NK-92 treated with Interleukin-12 subunit alpha and Interleukin-12 subunit beta, amount 100 ng/mL, for 24 hours (cell line): ENCODE data around the gene PDZRN3.
"Not testable (repeated sequence)": the region's sequence is repeated elsewhere in the genome, so short reads cannot be mapped to it uniquely, and the experiment has no call there.

Experiments
- DNase-seq: peaks from one replicate; lab custom pipeline; 2025; lab: John Stamatoyannopoulos, UW

Gene PDZRN3

DNA sequence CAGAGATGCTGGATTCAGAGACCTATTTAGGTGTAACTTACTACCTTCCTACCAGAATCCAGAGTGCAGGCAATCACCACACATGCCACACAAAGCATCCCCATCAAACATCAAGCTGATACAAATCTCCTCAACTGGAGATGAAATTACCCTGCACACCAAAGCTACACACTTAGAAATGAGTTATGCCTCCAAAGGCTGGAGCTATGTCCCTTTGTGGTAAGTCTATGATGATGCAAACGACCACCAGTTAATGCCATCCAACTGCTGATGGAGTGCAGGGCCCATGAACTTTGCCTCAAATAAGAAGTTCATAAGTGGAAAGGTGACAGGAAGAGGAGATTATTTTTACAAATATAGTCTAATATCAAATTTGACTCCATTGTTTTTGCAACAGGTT lies 38.1 kb downstream of the PDZRN3 start:
- no peak for DNase-seq

DNA sequence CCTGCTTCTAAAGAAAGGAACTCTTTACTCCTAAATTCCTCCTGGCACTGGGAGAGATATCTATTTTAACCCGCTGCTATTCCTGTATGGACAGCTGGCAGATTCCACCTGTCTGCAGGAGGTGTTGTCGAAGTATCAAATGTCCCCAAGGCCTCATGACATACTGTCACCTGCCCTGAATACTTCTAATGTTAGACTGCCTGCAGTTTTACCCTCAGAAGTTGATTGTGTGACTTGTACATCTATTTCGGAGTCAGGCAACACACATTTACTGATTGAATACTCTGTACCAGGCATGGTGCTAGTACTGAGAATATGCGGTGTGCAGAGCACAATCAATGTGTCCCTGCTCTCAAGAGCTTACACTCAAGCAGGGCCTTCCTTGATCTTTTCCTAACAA lies 38.6 kb downstream of the PDZRN3 start:
- no peak for DNase-seq

DNA sequence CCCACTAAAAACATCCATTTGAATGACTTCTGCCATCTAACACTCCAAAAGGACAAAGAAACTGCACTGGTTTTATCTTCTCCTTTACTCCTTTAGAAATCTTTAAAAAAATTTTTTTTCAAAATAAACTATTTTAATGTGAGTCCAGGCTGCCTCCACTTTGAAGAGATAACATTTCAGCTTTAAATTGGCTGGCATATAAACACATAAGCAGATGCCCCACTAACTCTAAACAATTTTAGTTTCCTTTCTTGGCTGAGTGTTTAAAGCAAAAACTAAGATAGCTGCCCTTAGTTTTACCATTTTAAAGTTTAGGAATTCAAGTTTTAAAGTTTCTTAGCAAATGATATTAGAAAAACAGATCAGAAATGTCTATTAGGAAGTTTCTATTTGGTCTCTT lies 39.9 kb downstream of the PDZRN3 start:
- DNase-seq: no peak

DNA sequence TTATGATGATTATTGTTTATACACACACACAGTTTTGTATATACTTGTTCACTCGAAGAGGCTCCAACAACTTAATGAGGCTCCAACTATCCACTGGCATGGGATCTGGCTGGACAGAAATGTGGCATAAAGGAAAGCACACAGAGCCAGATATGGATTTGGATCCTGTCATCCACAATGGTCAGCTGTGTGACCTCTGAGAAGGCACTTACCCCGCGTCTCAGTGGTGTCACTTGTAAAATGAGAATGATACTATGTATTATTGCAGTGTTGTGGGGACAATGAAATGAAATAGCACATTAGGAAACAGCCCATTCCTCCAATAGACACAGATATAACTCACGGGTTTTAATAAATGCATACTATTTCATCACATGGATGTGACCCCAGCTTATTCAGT lies 42.2 kb downstream of the PDZRN3 start:
- DNase-seq: no peak

DNA sequence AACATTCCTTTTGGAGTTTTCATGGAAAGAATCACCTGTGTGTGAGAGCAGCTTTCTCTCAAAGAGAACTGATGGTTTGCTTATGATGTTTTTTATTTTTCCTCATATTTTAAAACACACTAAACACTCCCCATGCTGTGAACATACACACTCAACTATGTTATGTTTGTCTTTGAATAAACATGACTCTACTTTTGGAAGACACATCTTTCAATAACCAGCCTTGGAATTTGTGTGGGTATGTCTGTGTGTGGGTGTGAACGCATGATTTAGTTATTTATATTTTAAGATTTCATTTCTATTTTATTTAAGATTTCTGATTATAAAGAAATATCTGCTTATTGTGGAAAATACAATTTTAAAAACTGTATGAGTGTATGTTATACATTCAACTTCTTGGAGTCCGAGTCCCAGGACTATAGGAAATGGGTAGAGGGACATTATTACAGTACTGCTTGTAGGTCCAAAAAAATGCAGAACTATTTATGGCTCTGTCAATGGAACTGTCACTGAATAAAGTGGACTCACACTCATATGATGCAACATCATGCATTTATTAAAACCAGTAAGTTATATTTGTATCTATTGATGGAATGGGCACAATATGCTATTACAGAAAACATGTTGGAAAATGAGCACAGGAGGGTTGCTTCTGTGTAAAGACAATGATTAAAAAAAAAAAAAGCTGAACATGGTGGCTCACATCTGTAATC lies 43.5 kb downstream of the PDZRN3 start:
- DNase-seq: no peak

DNA sequence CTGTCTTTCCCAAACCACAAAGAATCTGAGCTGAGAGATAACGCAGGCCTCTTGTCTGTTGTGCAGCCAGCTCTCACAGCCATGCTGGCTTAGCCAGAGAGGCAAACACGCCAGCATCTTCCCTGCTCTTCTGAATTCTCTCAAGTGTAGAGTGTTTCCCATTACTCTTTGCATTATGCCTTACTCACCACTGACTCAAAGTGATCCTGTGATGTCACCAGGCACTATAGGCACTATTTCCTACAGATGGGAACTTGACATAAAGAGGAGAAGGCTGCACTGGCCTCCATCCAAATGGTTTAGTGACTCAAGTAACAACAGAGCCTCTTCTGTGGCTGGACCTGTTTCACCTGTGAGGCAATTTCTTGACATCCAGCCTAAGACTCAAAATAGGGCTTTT lies 44.4 kb downstream of the PDZRN3 start:
- no peak for DNase-seq

DNA sequence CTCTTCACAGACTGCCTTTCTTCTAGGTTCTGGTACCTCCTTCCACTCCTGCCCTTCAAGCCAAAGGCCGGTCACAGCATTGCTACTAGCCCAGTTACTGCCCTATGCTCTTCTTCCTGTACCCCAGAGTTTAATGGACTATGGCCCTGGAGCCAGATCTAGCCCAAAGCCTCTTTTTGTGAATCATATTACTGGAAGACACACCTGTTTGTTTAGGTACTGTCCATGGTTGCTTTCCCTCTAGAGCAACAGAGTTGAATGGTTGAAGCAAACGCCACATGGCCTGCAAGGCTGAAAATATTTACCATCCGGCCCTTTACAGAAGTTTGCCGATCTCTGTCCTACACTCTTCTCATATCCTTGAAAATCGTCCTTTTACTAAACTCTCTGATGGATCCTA lies 47.0 kb downstream of the PDZRN3 start:
- no peak for DNase-seq

DNA sequence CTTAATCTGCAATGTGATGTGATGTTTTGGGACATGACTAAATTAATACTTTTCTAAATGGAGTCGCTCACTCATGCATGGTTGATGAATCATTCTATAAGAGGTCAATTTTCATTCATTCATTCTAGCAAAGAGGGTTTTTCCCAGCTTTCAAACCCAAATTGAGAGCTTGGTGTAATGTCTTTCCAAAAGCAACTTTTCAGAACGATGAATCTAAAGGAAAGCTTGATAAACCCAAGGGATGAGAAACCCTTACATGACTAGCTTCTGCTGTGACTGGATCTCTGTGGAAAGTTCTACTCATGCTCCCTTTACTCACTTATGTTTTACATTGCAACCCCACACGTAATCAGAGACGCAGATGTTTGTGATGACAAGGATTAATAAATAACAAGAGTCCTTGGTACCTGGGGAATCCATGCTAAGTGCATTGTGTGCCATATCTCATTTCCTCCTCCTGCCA lies 47.7 kb downstream of the PDZRN3 start:
- DNase-seq: no peak

DNA sequence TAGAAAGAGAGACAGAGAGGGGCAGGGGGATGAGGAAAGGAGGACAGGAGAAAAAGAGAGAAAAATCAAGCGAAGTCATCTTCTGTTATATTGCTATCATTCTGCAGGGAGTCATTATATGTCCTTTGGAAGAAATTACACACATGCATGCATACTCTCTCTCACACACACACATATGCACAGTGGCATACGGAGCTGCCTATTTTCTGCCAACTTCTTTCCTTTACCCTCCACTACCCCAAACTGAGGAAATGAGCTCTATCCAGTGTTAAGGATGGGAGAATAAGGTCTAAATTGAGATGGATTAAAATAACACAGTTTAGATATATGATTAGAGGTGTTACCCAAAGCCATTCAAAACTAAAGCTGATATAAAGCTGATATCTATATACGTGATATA lies 48.8 kb downstream of the PDZRN3 start:
- no peak for DNase-seq

DNA sequence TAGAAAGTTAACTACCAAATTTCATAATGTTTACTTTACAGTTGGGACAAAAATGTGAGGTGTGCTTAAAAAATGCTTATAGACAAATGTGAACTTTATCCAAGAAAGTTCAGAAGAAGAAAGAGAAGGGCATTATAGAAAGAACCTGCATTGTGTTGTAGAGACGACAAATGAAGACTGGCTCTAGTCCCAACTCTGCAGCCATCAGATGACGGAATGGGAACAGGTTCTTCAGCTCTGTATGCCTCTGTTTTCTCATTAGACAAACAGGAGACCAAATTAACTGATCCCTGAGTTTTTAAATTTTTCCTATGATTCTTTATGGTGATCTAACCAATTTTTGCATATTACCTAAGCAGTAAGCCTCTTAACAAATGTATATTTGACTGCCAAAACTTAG lies 49.2 kb downstream of the PDZRN3 start:
- no peak for DNase-seq

DNA sequence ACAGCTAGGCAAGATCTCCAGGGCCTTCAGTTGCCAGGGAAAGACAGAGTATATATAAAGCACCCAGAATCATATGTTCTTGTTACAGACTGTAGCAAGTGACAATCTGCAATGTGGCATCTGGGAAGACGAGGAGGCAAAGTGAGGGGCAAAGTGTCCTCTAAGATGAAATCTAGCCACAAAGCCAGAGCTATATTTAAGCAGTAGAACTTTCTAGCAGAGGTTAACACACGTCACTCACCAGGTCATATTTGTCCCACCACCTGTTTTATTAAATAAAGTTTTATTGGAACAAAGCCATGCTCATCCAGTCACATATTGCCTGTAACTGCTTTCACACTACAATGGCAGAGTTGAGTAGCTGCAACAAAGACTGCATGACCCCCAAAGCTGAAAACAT lies 51.5 kb downstream of the PDZRN3 start:
- no peak for DNase-seq

DNA sequence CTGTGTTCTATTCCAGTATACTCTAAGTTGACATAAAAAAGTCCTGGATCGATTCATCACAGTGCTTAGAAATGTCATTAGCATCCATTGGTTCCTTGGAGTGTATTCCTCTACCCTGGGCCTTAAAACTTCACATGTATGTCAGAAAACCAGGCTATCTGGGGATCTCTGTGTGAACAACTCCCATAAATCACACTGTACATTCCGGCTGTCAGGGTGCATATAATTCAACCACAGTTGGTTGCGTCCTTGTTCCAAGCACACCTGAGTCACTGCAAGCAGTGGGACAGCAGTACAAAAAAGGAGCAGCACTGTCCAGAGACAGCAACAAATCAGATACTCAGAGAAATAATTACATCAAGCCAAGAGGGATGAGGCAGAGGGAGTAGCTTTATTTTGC lies 52.4 kb downstream of the PDZRN3 start:
- DNase-seq: no peak

DNA sequence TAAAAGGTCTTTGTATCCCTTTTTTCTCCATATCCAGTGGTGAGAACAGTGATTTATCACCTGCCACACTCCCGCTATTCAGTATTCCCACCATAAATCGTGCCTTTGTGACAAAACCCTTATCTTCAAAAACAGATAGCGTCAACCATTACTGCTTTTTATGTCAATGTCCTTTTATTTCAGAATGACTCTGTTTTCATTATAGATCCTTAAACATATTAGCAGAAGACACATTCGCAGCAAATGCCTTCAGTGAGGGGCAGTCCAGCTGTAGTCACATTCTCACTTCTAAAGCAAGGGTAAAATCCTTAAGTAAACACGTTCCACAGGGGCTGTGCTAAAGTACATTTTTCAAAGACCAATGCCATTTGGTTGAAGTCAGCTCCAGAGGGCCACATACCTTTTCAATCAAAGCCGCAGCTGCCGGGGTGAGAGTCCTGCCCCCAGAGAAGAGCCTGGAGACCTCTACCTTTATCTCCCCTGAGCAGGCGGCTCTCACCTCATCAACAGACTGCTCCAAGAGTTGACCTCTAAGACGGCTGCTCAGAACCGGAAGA lies 53.4 kb downstream of the PDZRN3 start:
- no peak for DNase-seq

DNA sequence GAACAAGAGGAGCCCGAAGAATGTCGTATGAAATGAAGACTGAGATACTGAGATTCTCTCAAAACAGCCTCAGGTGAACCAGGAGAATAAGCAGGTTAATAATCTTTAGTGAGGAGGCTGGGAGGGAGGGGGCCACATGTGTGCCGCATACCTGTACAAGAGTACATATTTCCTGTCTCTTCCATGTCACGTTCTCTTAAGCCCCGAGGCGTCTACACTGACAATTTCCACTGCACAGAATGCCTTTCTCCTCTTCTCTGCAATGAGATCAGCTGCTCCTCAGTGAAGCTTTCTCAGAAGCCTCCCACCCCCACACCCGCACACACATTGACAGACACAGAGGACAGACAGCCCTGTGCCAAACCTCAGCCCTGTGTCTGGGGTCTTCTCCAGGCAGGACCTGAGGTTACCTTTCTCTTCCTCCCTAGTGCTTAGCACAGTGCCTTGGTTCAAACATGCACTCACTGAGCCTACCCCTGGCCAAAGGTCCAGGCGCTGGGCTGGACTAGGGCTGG lies 55.4 kb downstream of the PDZRN3 start:
- no peak for DNase-seq

DNA sequence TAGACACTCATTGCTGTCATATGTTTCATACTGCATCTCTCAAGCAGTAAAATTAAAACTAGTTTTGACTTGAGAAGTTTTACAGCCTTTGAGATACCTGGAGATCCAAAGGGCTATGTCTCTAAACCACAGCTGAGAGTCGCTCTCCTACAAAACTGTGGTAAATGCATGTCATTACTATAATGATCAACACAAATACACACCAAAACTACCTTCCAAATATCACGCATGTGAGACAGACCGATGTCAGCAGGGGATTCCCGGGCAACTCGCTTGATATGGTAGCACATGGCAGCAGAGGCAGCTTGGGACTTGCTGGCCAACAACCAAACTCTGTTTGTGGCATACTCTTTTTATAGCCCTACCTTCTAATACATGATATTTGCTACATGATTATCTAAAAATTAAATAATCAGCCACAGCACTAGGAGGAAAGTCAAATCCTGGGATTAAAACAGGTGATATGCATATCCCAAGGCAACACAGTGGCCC lies 56.3 kb downstream of the PDZRN3 start:
- DNase-seq: no peak

DNA sequence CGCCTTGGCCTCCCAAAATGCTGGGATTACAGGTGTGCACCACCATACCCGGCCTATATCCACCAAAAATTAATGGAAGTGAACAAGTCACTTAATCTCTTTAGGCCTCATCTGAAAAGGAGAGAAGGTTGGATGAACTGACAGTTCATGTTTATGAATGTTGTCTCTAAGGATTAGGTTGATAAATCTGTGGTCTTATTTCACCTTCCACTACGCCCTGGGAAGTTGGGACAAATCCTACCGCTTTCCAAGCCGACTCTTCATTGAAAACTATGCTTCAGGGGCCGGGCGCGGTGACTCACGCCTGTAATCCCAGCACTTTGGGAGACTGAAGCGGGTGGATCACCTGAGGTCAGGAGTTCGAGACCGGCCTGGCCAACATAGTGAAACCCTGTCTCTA lies 59.4 kb downstream of the PDZRN3 start:
- not testable (repeated sequence) for DNase-seq

DNA sequence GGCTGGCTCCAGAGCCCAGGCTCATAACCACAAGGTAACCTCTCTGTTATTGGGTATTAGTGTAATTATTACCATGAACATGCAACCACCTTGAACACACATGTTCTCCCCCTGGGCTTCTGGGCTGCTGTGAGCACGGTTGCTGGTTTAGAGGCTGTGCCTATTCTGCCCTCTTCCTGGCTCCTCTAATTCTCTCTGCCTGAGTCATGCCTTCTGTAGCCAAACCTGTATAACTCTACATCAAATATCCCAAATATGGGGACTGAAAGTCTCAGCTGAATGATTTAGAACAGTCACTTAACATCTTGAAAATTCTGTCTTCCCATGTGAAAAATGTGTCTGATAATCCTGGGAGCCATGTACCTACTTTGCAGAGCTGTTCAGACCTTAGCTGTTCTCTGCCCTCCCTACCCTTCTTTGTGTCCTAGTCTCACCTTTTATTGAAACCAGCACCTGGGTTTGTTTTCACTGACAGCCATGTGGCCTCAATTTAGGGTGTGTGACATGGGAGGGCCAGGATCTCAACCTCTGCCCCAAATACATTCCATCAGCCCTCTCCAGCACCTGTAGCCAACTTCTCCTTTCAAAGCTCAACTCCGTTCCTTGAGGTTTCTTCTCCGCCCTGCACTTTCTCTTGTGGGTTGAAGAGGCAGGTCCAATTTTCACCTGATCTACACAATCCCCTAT lies 60.7 kb downstream of the PDZRN3 start:
- DNase-seq: no peak

DNA sequence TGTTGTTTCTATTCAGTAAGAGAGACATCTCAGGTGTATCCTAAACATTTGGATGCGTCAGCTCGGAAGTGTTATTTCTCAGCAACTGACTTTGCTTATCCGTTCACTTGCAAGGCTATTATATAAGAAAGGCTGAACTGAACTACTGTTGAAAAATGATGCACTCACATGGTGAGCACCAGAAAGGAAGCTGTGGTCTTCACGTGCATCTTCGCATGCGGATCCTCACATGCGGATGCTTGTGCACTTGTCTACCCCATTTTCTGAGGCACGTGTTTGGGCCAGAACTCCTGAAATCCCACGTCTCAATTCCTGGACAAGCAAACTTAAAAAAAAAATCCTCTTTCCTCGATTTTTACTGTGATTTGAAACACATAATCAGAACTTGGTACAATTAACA lies 63.2 kb downstream of the PDZRN3 start:
- DNase-seq: no peak

DNA sequence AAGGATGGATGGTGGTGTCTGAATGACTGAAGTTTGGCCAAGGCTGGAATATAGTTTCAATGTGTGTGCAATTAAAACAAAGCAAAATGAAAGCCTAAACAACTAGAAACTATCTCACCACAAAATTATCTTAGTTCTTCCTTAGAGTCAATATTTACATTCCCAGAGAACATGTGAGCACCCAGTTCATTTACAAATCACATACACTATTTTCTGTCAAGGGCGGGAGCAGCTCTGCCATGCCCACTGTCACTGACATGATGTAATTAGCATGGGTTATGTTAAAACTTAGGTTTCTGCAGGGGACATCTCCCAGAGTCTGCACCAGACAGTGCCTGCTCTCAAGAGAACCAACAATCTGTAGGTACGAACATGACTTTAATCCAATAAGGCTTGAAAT lies 65.0 kb downstream of the PDZRN3 start:
- no peak for DNase-seq

DNA sequence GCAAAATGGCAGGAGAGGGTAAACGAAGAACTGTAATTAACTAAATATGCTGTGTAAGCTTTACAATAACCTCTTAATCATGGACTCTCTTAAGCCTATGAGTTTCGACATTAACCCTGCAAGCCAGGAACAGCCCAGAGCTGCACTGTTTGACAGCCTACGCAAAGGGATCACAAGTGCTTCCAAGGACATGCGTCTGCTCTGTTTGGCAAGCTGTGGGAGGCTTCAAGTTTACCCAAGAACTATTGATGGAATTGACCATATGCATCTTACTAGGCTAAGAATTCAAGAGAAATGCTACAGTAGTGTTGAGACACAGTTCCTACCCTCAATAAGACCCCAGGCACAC lies 66.0 kb downstream of the PDZRN3 start:
- DNase-seq: no peak

DNA sequence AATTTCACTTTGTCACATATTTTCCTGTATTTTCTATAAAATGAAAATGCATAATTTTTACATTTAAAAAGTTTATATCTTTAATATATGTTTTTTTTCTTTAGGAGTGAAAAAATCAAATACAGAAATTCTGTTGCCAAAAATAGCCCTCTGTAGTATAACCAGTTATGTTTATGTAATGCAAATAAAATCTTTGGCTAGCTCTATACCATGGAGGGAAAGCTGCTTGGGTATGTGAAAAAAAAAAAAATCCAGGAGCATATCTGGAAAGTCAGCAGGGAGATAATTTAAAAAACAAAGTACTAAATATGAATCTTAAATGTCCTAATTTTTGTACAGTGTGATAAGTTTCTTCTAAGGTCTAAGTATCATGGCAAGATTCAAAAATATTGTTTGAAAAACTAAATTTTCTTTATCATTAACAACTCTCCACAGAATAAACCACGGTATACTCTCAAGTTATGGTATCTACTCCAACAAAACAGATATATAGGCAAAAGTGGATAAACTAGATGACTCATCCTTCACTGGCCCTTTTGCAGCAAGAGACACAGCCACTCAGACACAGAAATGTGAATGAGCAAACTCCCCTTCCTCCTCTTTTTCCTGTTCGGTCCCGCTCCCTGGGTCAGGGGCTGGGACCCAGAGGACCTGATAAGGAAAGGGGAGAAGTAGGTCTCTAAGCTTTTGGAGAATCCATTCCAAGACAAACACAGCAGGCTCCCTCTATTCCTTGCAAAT lies 66.6 kb downstream of the PDZRN3 start:
- DNase-seq: no peak

DNA sequence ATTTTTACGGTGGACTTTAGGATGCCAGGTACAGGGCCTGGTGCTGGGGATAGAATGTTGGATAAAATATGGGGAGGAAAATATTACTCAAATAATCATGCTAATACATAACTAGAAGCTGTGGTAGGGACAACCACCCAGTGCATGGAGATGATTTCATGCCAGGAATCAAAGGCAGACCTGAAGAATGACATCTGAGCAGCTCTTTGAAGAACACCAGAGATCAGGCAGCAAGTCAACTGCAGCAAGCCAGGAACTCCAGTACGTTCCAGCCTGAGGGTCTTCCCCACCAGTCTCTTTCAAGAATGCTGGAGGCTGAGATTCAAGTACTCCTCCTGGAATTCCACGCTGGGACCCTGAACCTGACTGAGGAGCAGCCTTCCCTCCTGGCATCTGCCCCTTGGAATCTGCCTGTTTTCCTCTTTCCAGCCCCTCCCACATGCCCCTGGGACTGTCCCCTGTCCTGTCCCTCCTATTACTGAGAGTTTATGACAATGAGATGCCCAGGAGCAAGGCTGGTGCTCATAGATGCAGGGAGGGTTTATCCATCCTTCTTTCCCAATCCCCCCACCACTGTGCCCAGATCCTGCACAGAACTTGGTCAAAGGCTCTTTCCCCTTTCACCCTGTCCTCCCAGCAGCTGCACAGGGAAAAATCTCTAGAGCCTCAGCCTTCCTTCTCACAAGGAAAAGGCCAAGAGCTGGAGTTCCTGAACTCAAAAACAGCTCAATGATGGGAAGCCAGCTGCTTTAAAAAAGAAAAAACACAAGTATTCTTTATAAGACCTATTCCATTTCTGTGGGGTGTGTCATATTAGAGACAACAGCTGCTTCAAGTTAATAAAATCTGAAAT lies 68.0 kb downstream of the PDZRN3 start:
- DNase-seq: no peak
